Mammary epithelial cell (primary cell): ENCODE data around the gene HERC5.

ENCODE experiments used
- EZH2 ChIP-seq: IDR thresholded peaks from 2 replicates; pipeline ENCODE4 v1.6.1; 2012; ENCODE audit warnings: low read length, inconsistent platforms, borderline replicate concordance
- TF ChIP-seq, protein P1 (sequence below), 2 donors: IDR thresholded peaks in 1 of 2; conservative IDR thresholded peaks in 1 of 2; 2 replicates each; pipeline ENCODE4 v1.5.1; 2011 to 2012; ENCODE audit warnings: inconsistent platforms in 2 of 2, low read length in 2 of 2, mild to moderate bottlenecking in 2 of 2, control low read depth in 1 of 2, low read depth in 1 of 2; ENCODE audit not compliant: insufficient read depth in 1 of 2; ENCODE audit errors: extremely low read depth in 1 of 2

DNA sequence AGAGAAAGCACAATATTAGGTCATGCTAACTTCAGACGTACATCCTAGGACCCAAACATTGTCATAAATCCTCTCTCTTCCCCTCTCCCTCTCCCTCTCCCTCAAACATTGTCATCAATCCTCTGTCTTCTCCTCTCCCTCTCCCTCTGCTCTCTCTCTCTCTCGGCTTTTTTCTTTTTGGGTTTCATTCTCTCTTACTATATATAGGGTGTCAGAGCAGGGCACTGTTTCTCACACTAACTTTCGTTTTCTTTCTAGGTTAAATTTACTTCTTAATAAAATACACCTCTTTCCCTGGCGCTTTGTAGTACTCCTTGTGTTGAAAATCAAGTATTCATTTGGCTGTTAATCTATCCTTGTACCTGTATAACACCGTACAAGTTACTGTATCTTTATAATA is 37.0 kb upstream of the HERC5 start:
- TF ChIP-seq, protein P1, sequence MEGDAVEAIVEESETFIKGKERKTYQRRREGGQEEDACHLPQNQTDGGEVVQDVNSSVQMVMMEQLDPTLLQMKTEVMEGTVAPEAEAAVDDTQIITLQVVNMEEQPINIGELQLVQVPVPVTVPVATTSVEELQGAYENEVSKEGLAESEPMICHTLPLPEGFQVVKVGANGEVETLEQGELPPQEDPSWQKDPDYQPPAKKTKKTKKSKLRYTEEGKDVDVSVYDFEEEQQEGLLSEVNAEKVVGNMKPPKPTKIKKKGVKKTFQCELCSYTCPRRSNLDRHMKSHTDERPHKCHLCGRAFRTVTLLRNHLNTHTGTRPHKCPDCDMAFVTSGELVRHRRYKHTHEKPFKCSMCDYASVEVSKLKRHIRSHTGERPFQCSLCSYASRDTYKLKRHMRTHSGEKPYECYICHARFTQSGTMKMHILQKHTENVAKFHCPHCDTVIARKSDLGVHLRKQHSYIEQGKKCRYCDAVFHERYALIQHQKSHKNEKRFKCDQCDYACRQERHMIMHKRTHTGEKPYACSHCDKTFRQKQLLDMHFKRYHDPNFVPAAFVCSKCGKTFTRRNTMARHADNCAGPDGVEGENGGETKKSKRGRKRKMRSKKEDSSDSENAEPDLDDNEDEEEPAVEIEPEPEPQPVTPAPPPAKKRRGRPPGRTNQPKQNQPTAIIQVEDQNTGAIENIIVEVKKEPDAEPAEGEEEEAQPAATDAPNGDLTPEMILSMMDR (conservative IDR thresholded peaks at IDR 0.05 in 1 of 2, IDR thresholded peaks at IDR 0.05 in 1 of 2; ENCODE audit: extremely low read depth in 1 of 2, insufficient read depth in 1 of 2, low read depth in 1 of 2, low read length in 2 of 2), result no peak
- TF ChIP-seq EZH2, result no peak
